Tibial nerve (tissue), 4 donors: ENCODE results near the gene PLCH2. TPM values are rescaled to one million over a fixed set of nuclear protein-coding genes. Genes with fewer than 3 reads are reported as not detected.

Source experiments
- DNase-seq, 2 donors: peaks; one replicate each; pipeline ENCODE4 v3.0.0-alpha.2; 2019; ENCODE audit warnings: low spot score in 2 of 2
- H3K27ac ChIP-seq, 4 donors: fragments of 200-600 bp; sonication (generic) in 3 of 4; one replicate each; pipeline ENCODE4 v1.5.1; 2017 to 2019; ENCODE audit warnings: mild to moderate bottlenecking in 1 of 4
- H3K27me3 ChIP-seq, 2 donors: fragments of 200-600 bp; sonication (generic) in 1 of 2; one replicate each; pipeline versions ENCODE4 v1.5.1 to v1.6.0; 2017 to 2019
- H3K36me3 ChIP-seq, 3 donors: fragments of 200-600 bp; sonication (generic); one replicate each; pipeline ENCODE4 v1.5.1; 2018 to 2019
- H3K4me1 ChIP-seq, 4 donors: fragments of 200-600 bp; sonication (generic) in 3 of 4; one replicate each; pipeline ENCODE4 v1.5.1; 2017 to 2019
- H3K4me3 ChIP-seq, 4 donors: fragments of 200-600 bp; sonication (generic) in 3 of 4; one replicate each; pipeline ENCODE4 v1.5.1; 2017 to 2019; ENCODE audit warnings: mild to moderate bottlenecking in 1 of 4, moderate library complexity in 1 of 4
- H3K9me3 ChIP-seq, 4 donors: fragments of 200-600 bp; sonication (generic) in 3 of 4; one replicate each; pipeline ENCODE4 v1.5.1; 2017 to 2019
- CTCF ChIP-seq, 5 experiments: fragments of 200-600 bp in 3 of 5; fragments of 450-650 bp in 2 of 5; sonication (generic) in 3 of 5; IDR thresholded peaks; one replicate each; pipeline ENCODE4 v1.5.1; 2016 to 2019; ENCODE audit warnings: antibody characterized with exemption in 5 of 5, mild to moderate bottlenecking in 3 of 5, moderate library complexity in 2 of 5
- EP300 ChIP-seq, 2 donors: sonication (generic); formaldehyde crosslinking; IDR thresholded peaks; one replicate each; pipeline ENCODE4 v1.6.1; 2017; ENCODE audit warnings: antibody characterized with exemption in 2 of 2, mild to moderate bottlenecking in 1 of 2
- POLR2A ChIP-seq, 2 donors: fragments of 450-650 bp; IDR thresholded peaks; one replicate each; pipeline ENCODE4 v1.6.1; 2017; ENCODE audit warnings: antibody characterized with exemption in 2 of 2, mild to moderate bottlenecking in 2 of 2, moderate library complexity in 2 of 2
- WGBS, 2 donors: methylation state at CpG; one replicate each; pipeline ENCODE4 v1.1.5; 2018; 5-methylcytosine and 5-hydroxymethylcytosine counted together
- total RNA-seq, 4 donors: library from RNA; depleted of rRNA; stranded (reverse); fragments of >200 nt; gene quantifications; one replicate each; pipeline ENCODE4 v1.1.0, GENCODE V29; 2016

Gene PLCH2
- total RNA-seq, 4 donors from 2014 or later, result 0.21 to 0.59 (median 0.26) TPM

GRCh38 chr1:2553871-2554620 is 78.0 kb downstream of the PLCH2 start:
- Histone ChIP-seq H3K4me3 (no peak overlapping the region), H3K9me3 (no peaks in the 10 kb centered on the region), H3K27ac (peak overlapping the region in 1 of 4 donors; percentile 94), H3K4me1 (peaks cover 0 to 50% (median 34%) of the 10 kb centered on the region in 4 donors), H3K27me3 (no peaks in the 10 kb centered on the region), H3K36me3 (peaks cover 0 to 15% (median 0%) of the 10 kb centered on the region in 3 donors)
- TF ChIP-seq CTCF (IDR thresholded peaks at IDR 0.05), result no peak
- TF ChIP-seq EP300 (IDR thresholded peaks at IDR 0.05), result no peak
- no peak for TF ChIP-seq POLR2A (IDR thresholded peaks at IDR 0.05)
- DNase-seq, result no peak
- WGBS, 2 donors, result 84 to 86% methylated on average over 28 to 30 of the region's 30 CpGs

DNA sequence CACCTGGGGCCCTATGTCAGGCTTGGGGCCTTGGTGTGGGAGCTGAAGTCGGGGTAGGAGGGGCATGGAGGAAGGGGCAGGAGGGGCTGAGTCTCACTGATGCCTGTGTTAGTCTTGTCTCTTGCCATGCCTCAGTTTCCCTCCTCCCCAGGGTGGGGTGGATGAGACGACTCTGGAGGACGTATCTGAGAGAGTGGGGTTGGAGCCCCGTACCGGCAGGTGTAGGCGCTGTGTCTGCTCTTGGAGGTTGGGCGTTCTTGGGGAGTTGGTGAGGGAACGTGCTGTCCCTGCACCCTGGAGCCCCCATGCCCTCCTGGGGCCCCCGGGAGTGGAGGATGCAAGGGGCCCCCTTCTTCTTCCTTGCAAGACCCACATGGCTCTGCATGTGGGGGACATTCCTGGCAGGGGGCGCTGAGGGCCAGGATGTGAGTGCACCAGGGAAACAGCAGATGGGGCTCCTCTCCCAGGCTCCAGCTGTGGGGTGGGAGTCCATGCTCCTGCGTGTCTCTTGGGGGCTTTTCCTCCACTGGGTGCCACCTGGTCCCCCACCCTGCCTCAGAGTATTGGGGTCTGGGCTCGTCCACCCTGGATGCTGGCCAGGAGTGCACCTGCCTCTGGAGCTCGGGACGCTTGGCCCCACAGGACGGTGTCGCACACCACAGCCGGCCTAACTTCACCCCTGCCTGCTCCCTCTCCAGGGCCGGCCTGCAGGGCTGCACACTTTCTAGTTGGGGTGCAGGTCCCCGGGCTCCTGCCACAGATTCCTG is 78.7 kb downstream of the PLCH2 start:
- H3K4me1 ChIP-seq, result peaks cover 0 to 43% (median 27%) of the 10 kb centered on the region in 4 donors
- no peaks in the 10 kb centered on the region for H3K27me3 ChIP-seq
- DNase-seq, result peak in 1 of 2 donors; percentile 32
- 74 to 76% methylated on average over 11 to 12 of the region's 19 CpGs for WGBS, 2 donors
- no peaks in the 10 kb centered on the region for H3K9me3 ChIP-seq
- peaks cover 0 to 22% (median 0%) of the 10 kb centered on the region in 3 donors for H3K36me3 ChIP-seq
- peak overlapping the region in 3 of 4 donors; percentile 50 to 79 (median 58) for H3K4me3 ChIP-seq
- TF ChIP-seq CTCF (IDR thresholded peaks at IDR 0.05) (peak in 4 of 5 experiments; percentile 29 to 45 (median 40)), EP300 (IDR thresholded peaks at IDR 0.05) (no peak), POLR2A (IDR thresholded peaks at IDR 0.05) (no peak)
- peak overlapping the region; percentile 85 to 99 (median 94) for H3K27ac ChIP-seq

Other genes starting within 250 kb of the PLCH2 start
- 100 to 1,000 TPM in 1 of 4 donors, 10 to 100 TPM in 3; 62.8 to 100 (median 72.2) TPM for gene SKI, start 248.0 kb upstream of the PLCH2 start, total RNA-seq
- gene MORN1, start 84.7 kb upstream of the PLCH2 start, total RNA-seq, result 10 to 100 TPM in 3 of 4 donors, 1 to 10 TPM in 1; 8.7 to 21.9 (median 16.1) TPM
- gene RER1, start 84.4 kb upstream of the PLCH2 start, total RNA-seq, result 10 to 100 TPM; 56.4 to 76.8 (median 66.8) TPM
- gene PEX10, start 63.7 kb upstream of the PLCH2 start, total RNA-seq, result 10 to 100 TPM; 27.6 to 44.7 (median 37.8) TPM
- 10 to 100 TPM; 14.2 to 50.0 (median 38.1) TPM for gene PANK4, start 50.3 kb downstream of the PLCH2 start, total RNA-seq
- under 1 TPM in 1 of 4 donors, not detected in 3; 0.87 TPM for gene HES5, start 54.0 kb downstream of the PLCH2 start, total RNA-seq
- gene TNFRSF14, start 80.1 kb downstream of the PLCH2 start, total RNA-seq, result 100 to 1,000 TPM in 1 of 4 donors, 10 to 100 TPM in 3; 64.9 to 105 (median 91.1) TPM
- gene PRXL2B, start 110.5 kb downstream of the PLCH2 start, total RNA-seq, result 10 to 100 TPM; 14.4 to 18.0 (median 16.9) TPM
- gene MMEL1, start 156.7 kb downstream of the PLCH2 start, total RNA-seq, result 1 to 10 TPM in 1 of 4 donors, under 1 TPM in 1, not detected in 2; 0.21 to 2.2 TPM